Activated CD8-positive, alpha-beta memory T cell treated with anti-CD3 and anti-CD28 coated beads, Interleukin-2, amount 50 U/mL, for 24 hours (primary cell): Measurements from ENCODE around the gene PSMB10.
"Not testable (repeated sequence)": the region's sequence is repeated elsewhere in the genome, so short reads cannot be mapped to it uniquely, and the experiment has no call there.

Experiments
- DNase-seq: peaks from one replicate; pipeline ENCODE4 v3.0.0-alpha.2; 2020; ENCODE audit errors: extremely low read depth

The PSMB10 gene

GRCh38 chr16:67927131-67927941 is 9.3 kb downstream of the PSMB10 start:
- DNase-seq, result no peak

GRCh38 chr16:67926181-67926750 is 10.4 kb downstream of the PSMB10 start:
- DNase-seq, result no peak

- DNase-seq, result no peak
Measured at GRCh38 chr16:67924140-67924906, 12.3 kb downstream of the PSMB10 start.

GRCh38 chr16:67923414-67924116 is 13.1 kb downstream of the PSMB10 start:
- no peak for DNase-seq

GRCh38 chr16:67922740-67923139 is 13.9 kb downstream of the PSMB10 start:
- DNase-seq, result no peak

- no peak for DNase-seq
Measured at GRCh38 chr16:67922221-67922620, 14.4 kb downstream of the PSMB10 start.

GRCh38 chr16:67919622-67920221 is 16.9 kb downstream of the PSMB10 start:
- no peak for DNase-seq

- DNase-seq, result no peak
Measured at GRCh38 chr16:67917852-67918236, 18.8 kb downstream of the PSMB10 start.

GRCh38 chr16:67917140-67917851 is 19.4 kb downstream of the PSMB10 start:
- DNase-seq, result no peak

GRCh38 chr16:67915831-67916723 is 20.6 kb downstream of the PSMB10 start:
- no peak for DNase-seq

- DNase-seq, result not testable (repeated sequence)
Measured at GRCh38 chr16:67915496-67915769, 21.2 kb downstream of the PSMB10 start.

GRCh38 chr16:67914758-67915495 is 21.7 kb downstream of the PSMB10 start:
- DNase-seq, result no peak

- no peak for DNase-seq
Measured at GRCh38 chr16:67910158-67910557, 26.5 kb downstream of the PSMB10 start.

GRCh38 chr16:67909056-67909742 is 27.5 kb downstream of the PSMB10 start:
- DNase-seq, result no peak

- no peak for DNase-seq
Measured at GRCh38 chr16:67907397-67908180, 29.1 kb downstream of the PSMB10 start.

- DNase-seq, result no peak
Measured at GRCh38 chr16:67902831-67903230, 33.8 kb downstream of the PSMB10 start.

GRCh38 chr16:67901734-67902133 is 34.9 kb downstream of the PSMB10 start:
- no peak for DNase-seq

GRCh38 chr16:67897231-67897630 is 39.4 kb downstream of the PSMB10 start:
- no peak for DNase-seq
